ENCODE measurements around the gene JAZF1.

DNA sequence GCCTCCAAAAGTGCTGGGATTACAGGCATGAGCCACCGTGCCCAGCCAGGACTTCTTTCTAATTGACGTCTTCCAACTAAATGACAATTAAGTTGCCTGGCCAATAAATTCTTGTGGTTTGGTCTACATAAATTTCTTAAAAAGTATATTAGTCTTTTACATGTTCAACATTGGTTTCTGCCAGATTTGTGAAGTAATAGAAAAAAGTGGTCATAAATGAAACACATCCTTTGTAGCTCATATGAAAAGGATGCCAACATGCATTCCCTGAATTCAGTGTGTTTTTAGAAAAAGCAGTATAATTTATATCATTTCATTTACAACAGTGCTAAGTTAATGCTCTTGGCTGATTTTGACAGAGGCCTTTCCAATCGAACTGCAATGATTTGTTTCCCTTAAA is 225.6 kb downstream of the JAZF1 start:
- TF ChIP-seq, protein P1, sequence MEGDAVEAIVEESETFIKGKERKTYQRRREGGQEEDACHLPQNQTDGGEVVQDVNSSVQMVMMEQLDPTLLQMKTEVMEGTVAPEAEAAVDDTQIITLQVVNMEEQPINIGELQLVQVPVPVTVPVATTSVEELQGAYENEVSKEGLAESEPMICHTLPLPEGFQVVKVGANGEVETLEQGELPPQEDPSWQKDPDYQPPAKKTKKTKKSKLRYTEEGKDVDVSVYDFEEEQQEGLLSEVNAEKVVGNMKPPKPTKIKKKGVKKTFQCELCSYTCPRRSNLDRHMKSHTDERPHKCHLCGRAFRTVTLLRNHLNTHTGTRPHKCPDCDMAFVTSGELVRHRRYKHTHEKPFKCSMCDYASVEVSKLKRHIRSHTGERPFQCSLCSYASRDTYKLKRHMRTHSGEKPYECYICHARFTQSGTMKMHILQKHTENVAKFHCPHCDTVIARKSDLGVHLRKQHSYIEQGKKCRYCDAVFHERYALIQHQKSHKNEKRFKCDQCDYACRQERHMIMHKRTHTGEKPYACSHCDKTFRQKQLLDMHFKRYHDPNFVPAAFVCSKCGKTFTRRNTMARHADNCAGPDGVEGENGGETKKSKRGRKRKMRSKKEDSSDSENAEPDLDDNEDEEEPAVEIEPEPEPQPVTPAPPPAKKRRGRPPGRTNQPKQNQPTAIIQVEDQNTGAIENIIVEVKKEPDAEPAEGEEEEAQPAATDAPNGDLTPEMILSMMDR (IDR thresholded peaks at IDR 0.05) = no peak
- TF ChIP-seq POLR2AphosphoS5 (IDR thresholded peaks at IDR 0.05; ENCODE audit: insufficient read depth in 1 of 2, low read depth in 1 of 2) (no peak), POLR2A (IDR thresholded peaks at IDR 0.05) (no peak)
